ENCODE measurements around the gene SEZ6L.

DNA sequence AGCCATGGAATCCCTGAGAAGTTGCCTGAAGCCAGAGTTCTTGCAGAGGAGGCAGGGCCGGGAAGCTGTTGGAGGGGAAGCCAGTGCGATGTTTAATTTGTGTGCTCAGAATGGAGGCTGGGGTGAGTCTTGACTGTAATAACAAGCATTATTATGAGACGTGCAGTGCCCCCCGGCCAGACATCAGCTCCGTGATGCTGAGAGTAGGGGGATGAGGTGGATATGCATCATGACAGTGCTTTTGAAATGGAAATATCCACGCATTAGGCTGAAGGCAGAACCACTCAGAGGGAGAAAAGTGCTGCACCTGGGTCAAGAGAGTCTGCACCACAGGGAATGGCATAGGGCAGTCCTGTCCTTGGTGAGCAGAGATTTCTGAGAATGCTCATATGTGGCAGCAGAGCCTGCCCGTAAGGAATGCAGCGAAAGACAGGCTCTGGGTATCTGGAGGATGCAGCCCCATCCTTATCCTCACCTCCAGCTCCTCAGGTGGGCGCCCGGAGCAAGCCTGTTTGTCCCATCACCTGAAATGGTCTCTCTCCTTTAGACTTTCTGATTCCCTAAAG, 37.6 kb upstream of the SEZ6L start:
- TF ChIP-seq CTCF (conservative IDR thresholded peaks at IDR 0.05; ENCODE audit: low read depth, low read length), result no peak
- no peak for TF ChIP-seq EZH2phosphoT487 (IDR thresholded peaks at IDR 0.05; ENCODE audit: borderline replicate concordance, low read length)
